ENCODE measurements around the gene STAC2. TPM values are rescaled to one million over a fixed set of nuclear protein-coding genes. Genes with fewer than 3 reads are reported as not detected.
A peak's percentile ranks its signal among the peaks of the same experiment; 100 is the strongest.

Gene STAC2
- total and polyA plus RNA-seq, 12 donors = 0.09 to 4.9 (median 0.51) TPM; not detected in 1

GRCh38 chr17:39165841-39166349 is 59.9 kb downstream of the STAC2 start, which contains the start of gene ARL5C:
Gene ARL5C (minus strand): TSS chr17:39166161. CDS start chr17:39165760, 401 bp downstream.
- peak within 1 kb of the TSS in 7 of 10 donors; percentile 11 to 63 (median 36) for H3K27ac ChIP-seq
- WGBS, 2 donors = 55 to 68% methylated on average over 17 of the region's 17 CpGs
- TF ChIP-seq CTCF (IDR thresholded peaks at IDR 0.05) = no peak
- peaks cover 0 to 8% (median 0%) of the 10 kb centered on the region in 7 donors for H3K27me3 ChIP-seq
- peak within 1 kb of the TSS; percentile 32 to 63 (median 58) for H3K4me3 ChIP-seq
- H3K36me3 ChIP-seq = no peaks in the 10 kb centered on the region
- peaks cover 0 to 4% (median 0%) of the 10 kb centered on the region in 11 donors for H3K9me3 ChIP-seq
- no peak for ATAC-seq
- DNase-seq = no peak
- intact Hi-C loops (cut with DNase I) = loop anchor here in 4 of 10 donors (10.0 kb wide), 2 partner anchors 69 to 79 kb away; no protein-coding TSS in a partner anchor
- peaks cover 0 to 46% (median 38%) of the 10 kb centered on the region in 9 donors for H3K4me1 ChIP-seq

GRCh38 chr17:39165178-39165840 is 60.4 kb downstream of the STAC2 start:
- Histone ChIP-seq H3K4me1 (peaks cover 0 to 46% (median 38%) of the 10 kb centered on the region in 9 donors), H3K27ac (peak overlapping the region in 7 of 10 donors; percentile 5 to 63 (median 36)), H3K36me3 (no peaks in the 10 kb centered on the region), H3K27me3 (peaks cover 0 to 8% (median 0%) of the 10 kb centered on the region in 7 donors), H3K9me3 (peaks cover 0 to 4% (median 0%) of the 10 kb centered on the region in 11 donors), H3K4me3 (peak overlapping the region; percentile 32 to 63 (median 58))
- no peak for DNase-seq
- WGBS, 2 donors = 9 to 18% methylated on average over 51 of the region's 51 CpGs
- no peak for TF ChIP-seq CTCF (IDR thresholded peaks at IDR 0.05)
- intact Hi-C loops (cut with DNase I) = loop anchor here in 4 of 10 donors (10.0 kb wide), 2 partner anchors 69 to 79 kb away; no protein-coding TSS in a partner anchor
- peak in 4 of 8 donors; percentile 9 to 31 (median 20) for ATAC-seq

- Histone ChIP-seq H3K27me3 (peaks cover 0 to 8% (median 0%) of the 10 kb centered on the region in 7 donors), H3K9me3 (peaks cover 0 to 4% (median 0%) of the 10 kb centered on the region in 11 donors), H3K36me3 (no peaks in the 10 kb centered on the region), H3K4me3 (peak overlapping the region; percentile 32 to 63 (median 58)), H3K4me1 (peaks cover 0 to 46% (median 38%) of the 10 kb centered on the region in 9 donors), H3K27ac (peak overlapping the region in 7 of 10 donors; percentile 11 to 63 (median 36))
- peak; percentile 66 to 93 (median 79) for TF ChIP-seq CTCF (IDR thresholded peaks at IDR 0.05)
- peak; percentile 86 to 94 (median 92) for ATAC-seq
- intact Hi-C loops (cut with DNase I) = loop anchor here in 4 of 10 donors (10.0 kb wide), 2 partner anchors 70 to 80 kb away; no protein-coding TSS in a partner anchor
- WGBS, 2 donors = 0% methylated on average over 15 of the region's 15 CpGs
- peak; percentile 90 to 95 for DNase-seq
These were observed 61.0 kb downstream of the STAC2 start for GRCh38 chr17:39164675-39165143.

GRCh38 chr17:39161962-39162361 is 63.8 kb downstream of the STAC2 start:
- no peak overlapping the region for H3K4me3 ChIP-seq
- no peaks in the 10 kb centered on the region for H3K9me3 ChIP-seq
- 77 to 87% methylated on average over 2 of the region's 2 CpGs for WGBS, 2 donors
- H3K36me3 ChIP-seq = no peaks in the 10 kb centered on the region
- H3K27ac ChIP-seq = no peak overlapping the region
- peaks cover 0 to 8% (median 0%) of the 10 kb centered on the region in 7 donors for H3K27me3 ChIP-seq
- TF ChIP-seq CTCF (IDR thresholded peaks at IDR 0.05) = no peak
- DNase-seq (no peak), ATAC-seq (no peak)
- H3K4me1 ChIP-seq = peaks cover 2 to 34% (median 28%) of the 10 kb centered on the region in 9 donors
- intact Hi-C loops (cut with DNase I) = loop anchor here in 4 of 10 donors (10.0 kb wide), 2 partner anchors 73 to 83 kb away; no protein-coding TSS in a partner anchor
